Adrenal gland (tissue), 12 donors: ENCODE measurements around the gene OBSL1. TPM values are rescaled to one million over a fixed set of nuclear protein-coding genes. Genes with fewer than 3 reads are reported as not detected.

ENCODE experiments used
- DNase-seq, 7 donors: peaks; one replicate each; pipeline ENCODE4 v3.0.0-alpha.2; 2019 to 2020
- H3K27ac ChIP-seq, 5 donors: fragments of 200-600 bp; sonication (generic) in 4 of 5; 1 replicate in 3 of 5; 2 replicates in 2 of 5; pipeline versions ENCODE4 v1.5.1 to v1.8.0; 2016 to 2020; ENCODE audit warnings: mild to moderate bottlenecking in 1 of 5
- H3K27me3 ChIP-seq: fragments of 200-600 bp; 2 replicates; pipeline ENCODE4 v1.8.0; 2021
- H3K36me3 ChIP-seq, 2 donors: fragments of 200-600 bp; replicated peaks in 1 of 2; 1 replicate in 1 of 2; 2 replicates in 1 of 2; pipeline versions ENCODE4 v1.5.1 to v1.8.0; 2018 to 2022
- H3K4me1 ChIP-seq, 2 donors: fragments of 200-600 bp; replicated peaks in 1 of 2; 1 replicate in 1 of 2; 2 replicates in 1 of 2; pipeline versions ENCODE4 v1.5.1 to v1.8.0; 2018 to 2021
- H3K4me3 ChIP-seq, 4 donors: fragments of 200-600 bp; sonication (generic) in 3 of 4; one replicate each; pipeline ENCODE4 v1.5.1; 2016 to 2018
- H3K9me3 ChIP-seq, 3 donors: fragments of 200-600 bp; sonication (generic) in 1 of 3; replicated peaks in 1 of 3; 1 replicate in 2 of 3; 2 replicates in 1 of 3; pipeline versions ENCODE4 v1.5.1 to v1.8.0; 2016 to 2021
- CTCF ChIP-seq, 6 experiments: fragments of 450-650 bp in 4 of 6; fragments of 200-600 bp in 2 of 6; sonication (generic) in 1 of 6; IDR thresholded peaks; 1 replicate in 5 of 6; 2 replicates in 1 of 6; pipeline versions ENCODE4 v1.5.1 to v1.8.0; 2016 to 2021; ENCODE audit warnings: antibody characterized with exemption in 6 of 6, mild to moderate bottlenecking in 2 of 6, moderate library complexity in 1 of 6
- POLR2A ChIP-seq, 2 donors: fragments of 450-650 bp; IDR thresholded peaks; one replicate each; pipeline ENCODE4 v1.6.1; 2017; ENCODE audit warnings: antibody characterized with exemption in 2 of 2, mild to moderate bottlenecking in 2 of 2, moderate library complexity in 1 of 2
- WGBS, 4 donors: extraction: QIAGEN DNeasy Blood & Tissue Kit in 2 of 4; methylation state at CpG; one replicate each; pipeline versions ENCODE4 v1.1.5 to v1.1.7; 2013 to 2017; 5-methylcytosine and 5-hydroxymethylcytosine counted together
- intact Hi-C, 2 donors: fragments of 100-400 bp; cut with DNase I; formaldehyde crosslinking; loops; one replicate each; pipeline versions ENCODE4 v1.14.1 to v1.15.0; 2022 to 2023
- polyA plus RNA-seq, 3 donors: library from polyadenylated mRNA; stranded (reverse); fragments of 200-250 nt in 2 of 3; fragments of 350-450 nt in 1 of 3; fragmentation: Illumina TruSeq in 1 of 3; extraction: RNeasy Lipid Tissue Mini Kit (QIAGEN cat#74804) in 1 of 3; gene quantifications; one replicate each; pipeline ENCODE4 v1.2.3, GENCODE V29; 2013 to 2014
- total RNA-seq, 9 donors: library from RNA; depleted of rRNA in 4 of 9; stranded (reverse); fragments of >200 nt in 4 of 9; fragments of 120-200 nt in 1 of 9; fragmentation: NEBNext Ultra II Directional in 1 of 9; extraction: Animal tissue kit (Norgen Biotek cat#: 25700) in 1 of 9; gene quantifications; one replicate each; pipeline versions ENCODE4 v1.1.0 to v1.2.4, GENCODE V29; 2013 to 2023
- donor health status: healthy with polysubstance abuse.
- donor health status: Bipolar disorder and iron deficiency.
- donor health status: DM: yes; HTN: yes; CAD: no.
- donor health status: DM: no; HTN: no; CAD: no.
- donor health status: DM: no; HTN: no; CAD: no.
- donor health status: DM: yes; HTN: yes; CAD: no.

The OBSL1 gene
- total and polyA plus RNA-seq, 12 donors, result 63.9 to 427 (median 181) TPM

GRCh38 chr2:219618733-219619122, 47.4 kb upstream of the OBSL1 start:
- no peak for DNase-seq
- Histone ChIP-seq H3K4me3 (no peak overlapping the region), H3K27me3 (no peaks in the 10 kb centered on the region), H3K9me3 (no peaks in the 10 kb centered on the region), H3K4me1 (no peaks in the 10 kb centered on the region), H3K27ac (no peak overlapping the region), H3K36me3 (peaks cover 0 to 18% of the 10 kb centered on the region in 2 donors)
- intact Hi-C loops, result no loop called here
- TF ChIP-seq CTCF (IDR thresholded peaks at IDR 0.05), result no peak
- no peak for TF ChIP-seq POLR2A (IDR thresholded peaks at IDR 0.05)
- WGBS, 4 donors, result 54 to 68% (median 64%) methylated on average over 3 of the region's 3 CpGs

- 75 to 93% (median 87%) methylated on average over 4 of the region's 4 CpGs for WGBS, 4 donors
- Histone ChIP-seq H3K4me1 (no peaks in the 10 kb centered on the region), H3K27ac (no peak overlapping the region), H3K27me3 (no peaks in the 10 kb centered on the region), H3K36me3 (peaks cover 0 to 28% of the 10 kb centered on the region in 2 donors), H3K4me3 (no peak overlapping the region), H3K9me3 (no peaks in the 10 kb centered on the region)
- TF ChIP-seq CTCF (IDR thresholded peaks at IDR 0.05), result no peak
- no peak for TF ChIP-seq POLR2A (IDR thresholded peaks at IDR 0.05)
- intact Hi-C loops, result no loop called here
- DNase-seq, result no peak
Measured at GRCh38 chr2:219616550-219616949, 45.2 kb upstream of the OBSL1 start.

- no peak for DNase-seq
- intact Hi-C loops, result no loop called here
- Histone ChIP-seq H3K4me3 (no peak overlapping the region), H3K27ac (no peak overlapping the region), H3K9me3 (no peaks in the 10 kb centered on the region), H3K27me3 (no peaks in the 10 kb centered on the region), H3K4me1 (no peaks in the 10 kb centered on the region), H3K36me3 (peaks cover 0 to 29% of the 10 kb centered on the region in 2 donors)
- WGBS, 4 donors, result 87 to 97% (median 93%) methylated on average over 6 to 12 of the region's 12 CpGs; no CpG with 5 or more reads in 1 of the 4 donors
- TF ChIP-seq POLR2A (IDR thresholded peaks at IDR 0.05), result no peak
- no peak for TF ChIP-seq CTCF (IDR thresholded peaks at IDR 0.05)
Measured at GRCh38 chr2:219615894-219616293, 44.6 kb upstream of the OBSL1 start.

GRCh38 chr2:219615036-219615435, 43.7 kb upstream of the OBSL1 start:
- Histone ChIP-seq H3K36me3 (peaks cover 0 to 29% of the 10 kb centered on the region in 2 donors), H3K9me3 (no peaks in the 10 kb centered on the region), H3K27me3 (no peaks in the 10 kb centered on the region), H3K4me1 (no peaks in the 10 kb centered on the region), H3K27ac (no peak overlapping the region), H3K4me3 (no peak overlapping the region)
- DNase-seq, result no peak
- TF ChIP-seq CTCF (IDR thresholded peaks at IDR 0.05) (no peak), POLR2A (IDR thresholded peaks at IDR 0.05) (no peak)
- intact Hi-C loops, result no loop called here
- WGBS, 4 donors, result 87 to 97% (median 96%) methylated on average over 3 to 11 of the region's 11 CpGs
